HL-60 (cell line): ENCODE measurements around the gene ABHD16B.
A peak's percentile ranks its signal among the peaks of the same experiment; 100 is the strongest.

Experiments used
- DNase-seq, 2 experiments: peaks; one replicate each; pipeline ENCODE4 v3.0.0-alpha.2; 2010 to 2020; ENCODE audit warnings: low read depth in 1 of 2, low spot score in 1 of 2
- H3K27ac ChIP-seq: fragments of 250-450 bp; sonication (Bioruptor Pico); replicated peaks from 2 replicates; pipeline ENCODE4 v1.5.1; 2020; ENCODE audit warnings: mild to moderate bottlenecking, moderate library complexity
- H3K27me3 ChIP-seq: fragments of 250-450 bp; sonication (Bioruptor Pico); 2 replicates; pipeline ENCODE4 v1.5.1; 2021; ENCODE audit warnings: mild to moderate bottlenecking, moderate library complexity; ENCODE audit not compliant: insufficient read depth, poor library complexity, severe bottlenecking
- H3K4me3 ChIP-seq: replicated peaks from 2 replicates; pipeline ENCODE4 v1.5.1; 2011; ENCODE audit warnings: mild to moderate bottlenecking, control low read depth, low read length; ENCODE audit not compliant: insufficient read depth
- GABPA ChIP-seq: IDR thresholded peaks from 2 replicates; pipeline ENCODE4 v1.6.1; 2012; ENCODE audit warnings: low read depth
- POLR2AphosphoS5 ChIP-seq: IDR thresholded peaks from 2 replicates; pipeline ENCODE4 v1.6.1; 2012; ENCODE audit warnings: low read depth
- SPI1 ChIP-seq: IDR thresholded peaks from 2 replicates; pipeline ENCODE4 v1.6.1; 2012; ENCODE audit warnings: low read depth, mild to moderate bottlenecking, borderline replicate concordance
- TF ChIP-seq, protein P1 (sequence below): IDR thresholded peaks from one replicate; pipeline ENCODE4 v1.5.1; 2011; ENCODE audit warnings: low read length, control low read depth, inconsistent platforms; ENCODE audit not compliant: insufficient read depth
- TF ChIP-seq, protein P2 (sequence below): IDR thresholded peaks from 2 replicates; pipeline ENCODE4 v1.6.1; 2012; ENCODE audit warnings: low read depth; ENCODE audit not compliant: insufficient replicate concordance

Gene ABHD16B

DNA sequence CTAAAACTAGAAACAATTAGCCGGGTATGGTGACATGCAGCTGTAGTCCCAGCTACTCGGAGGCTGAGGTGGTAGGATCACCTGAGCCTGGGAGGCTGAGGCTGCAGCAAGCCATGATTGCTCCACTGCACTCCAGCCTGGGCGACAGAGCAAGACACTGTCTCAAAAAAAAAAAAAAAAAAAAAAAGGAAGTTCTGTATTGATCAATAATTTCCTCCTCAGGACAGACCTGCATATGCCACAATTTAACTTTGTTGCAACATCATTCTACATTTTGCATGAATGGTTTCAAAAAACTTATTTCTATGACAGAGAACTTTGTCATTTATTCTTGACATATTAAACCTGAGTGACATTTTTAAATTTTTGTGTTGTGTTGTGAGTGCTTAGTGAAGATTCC is 39.1 kb downstream of the ABHD16B start:
- peak; percentile 84 to 89 for DNase-seq
- no peak overlapping the region; the same call in 1 of the 2 replicates for H3K4me3 ChIP-seq
- H3K27ac ChIP-seq: peak overlapping the region; percentile 88
- TF ChIP-seq SPI1 (peak; percentile 36; the same call in 1 of the 2 replicates), POLR2AphosphoS5 (no peak; the same call in 1 of the 2 replicates)
- H3K27me3 ChIP-seq: no peaks in the 10 kb centered on the region

DNA sequence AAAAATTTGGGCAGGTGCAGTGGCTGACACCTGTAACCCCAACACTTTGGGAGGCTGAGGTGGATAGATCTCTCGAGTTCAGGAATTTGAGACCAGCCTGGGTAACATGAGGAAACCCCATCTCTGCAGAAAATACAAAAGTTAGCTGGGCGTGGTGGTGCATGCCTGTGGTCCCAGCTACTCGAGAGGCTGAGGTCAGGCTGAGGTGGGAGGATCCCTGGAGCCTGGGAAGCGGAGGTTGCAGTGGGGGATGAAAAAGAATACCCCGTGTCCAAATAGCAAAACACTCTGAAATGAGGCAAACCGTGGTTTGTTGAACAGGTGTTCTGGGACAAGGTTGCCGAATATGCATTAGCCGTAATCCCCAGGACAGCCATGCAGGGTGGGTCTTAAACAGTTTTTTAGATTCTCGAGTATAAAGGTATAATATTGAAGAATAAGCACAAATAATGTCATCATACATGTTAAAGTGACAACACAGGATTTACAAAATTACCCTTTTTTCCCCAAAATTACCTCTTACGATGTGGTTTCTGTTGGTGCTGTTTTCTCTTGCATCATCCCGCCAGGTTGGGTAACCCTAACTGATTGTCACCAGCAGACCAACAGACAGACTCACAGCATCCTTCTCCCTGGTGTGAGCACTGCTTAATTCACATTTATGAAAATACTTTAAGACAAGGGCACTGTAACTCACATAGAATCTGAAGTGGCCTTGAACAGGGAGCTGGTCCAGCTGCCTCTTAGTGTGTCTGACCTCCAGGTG is 42.7 kb downstream of the ABHD16B start:
- TF ChIP-seq GABPA (no peak), POLR2AphosphoS5 (peak; percentile 69; the same call in 1 of the 2 replicates), SPI1 (no peak)
- TF ChIP-seq, protein P1, sequence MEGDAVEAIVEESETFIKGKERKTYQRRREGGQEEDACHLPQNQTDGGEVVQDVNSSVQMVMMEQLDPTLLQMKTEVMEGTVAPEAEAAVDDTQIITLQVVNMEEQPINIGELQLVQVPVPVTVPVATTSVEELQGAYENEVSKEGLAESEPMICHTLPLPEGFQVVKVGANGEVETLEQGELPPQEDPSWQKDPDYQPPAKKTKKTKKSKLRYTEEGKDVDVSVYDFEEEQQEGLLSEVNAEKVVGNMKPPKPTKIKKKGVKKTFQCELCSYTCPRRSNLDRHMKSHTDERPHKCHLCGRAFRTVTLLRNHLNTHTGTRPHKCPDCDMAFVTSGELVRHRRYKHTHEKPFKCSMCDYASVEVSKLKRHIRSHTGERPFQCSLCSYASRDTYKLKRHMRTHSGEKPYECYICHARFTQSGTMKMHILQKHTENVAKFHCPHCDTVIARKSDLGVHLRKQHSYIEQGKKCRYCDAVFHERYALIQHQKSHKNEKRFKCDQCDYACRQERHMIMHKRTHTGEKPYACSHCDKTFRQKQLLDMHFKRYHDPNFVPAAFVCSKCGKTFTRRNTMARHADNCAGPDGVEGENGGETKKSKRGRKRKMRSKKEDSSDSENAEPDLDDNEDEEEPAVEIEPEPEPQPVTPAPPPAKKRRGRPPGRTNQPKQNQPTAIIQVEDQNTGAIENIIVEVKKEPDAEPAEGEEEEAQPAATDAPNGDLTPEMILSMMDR: no peak
- TF ChIP-seq, protein P2, sequence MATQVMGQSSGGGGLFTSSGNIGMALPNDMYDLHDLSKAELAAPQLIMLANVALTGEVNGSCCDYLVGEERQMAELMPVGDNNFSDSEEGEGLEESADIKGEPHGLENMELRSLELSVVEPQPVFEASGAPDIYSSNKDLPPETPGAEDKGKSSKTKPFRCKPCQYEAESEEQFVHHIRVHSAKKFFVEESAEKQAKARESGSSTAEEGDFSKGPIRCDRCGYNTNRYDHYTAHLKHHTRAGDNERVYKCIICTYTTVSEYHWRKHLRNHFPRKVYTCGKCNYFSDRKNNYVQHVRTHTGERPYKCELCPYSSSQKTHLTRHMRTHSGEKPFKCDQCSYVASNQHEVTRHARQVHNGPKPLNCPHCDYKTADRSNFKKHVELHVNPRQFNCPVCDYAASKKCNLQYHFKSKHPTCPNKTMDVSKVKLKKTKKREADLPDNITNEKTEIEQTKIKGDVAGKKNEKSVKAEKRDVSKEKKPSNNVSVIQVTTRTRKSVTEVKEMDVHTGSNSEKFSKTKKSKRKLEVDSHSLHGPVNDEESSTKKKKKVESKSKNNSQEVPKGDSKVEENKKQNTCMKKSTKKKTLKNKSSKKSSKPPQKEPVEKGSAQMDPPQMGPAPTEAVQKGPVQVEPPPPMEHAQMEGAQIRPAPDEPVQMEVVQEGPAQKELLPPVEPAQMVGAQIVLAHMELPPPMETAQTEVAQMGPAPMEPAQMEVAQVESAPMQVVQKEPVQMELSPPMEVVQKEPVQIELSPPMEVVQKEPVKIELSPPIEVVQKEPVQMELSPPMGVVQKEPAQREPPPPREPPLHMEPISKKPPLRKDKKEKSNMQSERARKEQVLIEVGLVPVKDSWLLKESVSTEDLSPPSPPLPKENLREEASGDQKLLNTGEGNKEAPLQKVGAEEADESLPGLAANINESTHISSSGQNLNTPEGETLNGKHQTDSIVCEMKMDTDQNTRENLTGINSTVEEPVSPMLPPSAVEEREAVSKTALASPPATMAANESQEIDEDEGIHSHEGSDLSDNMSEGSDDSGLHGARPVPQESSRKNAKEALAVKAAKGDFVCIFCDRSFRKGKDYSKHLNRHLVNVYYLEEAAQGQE: no peak
- Histone ChIP-seq H3K4me3 (no peak overlapping the region), H3K27me3 (no peaks in the 10 kb centered on the region), H3K27ac (peak overlapping the region; percentile 88)
- peak; percentile 93 to 96 for DNase-seq

DNA sequence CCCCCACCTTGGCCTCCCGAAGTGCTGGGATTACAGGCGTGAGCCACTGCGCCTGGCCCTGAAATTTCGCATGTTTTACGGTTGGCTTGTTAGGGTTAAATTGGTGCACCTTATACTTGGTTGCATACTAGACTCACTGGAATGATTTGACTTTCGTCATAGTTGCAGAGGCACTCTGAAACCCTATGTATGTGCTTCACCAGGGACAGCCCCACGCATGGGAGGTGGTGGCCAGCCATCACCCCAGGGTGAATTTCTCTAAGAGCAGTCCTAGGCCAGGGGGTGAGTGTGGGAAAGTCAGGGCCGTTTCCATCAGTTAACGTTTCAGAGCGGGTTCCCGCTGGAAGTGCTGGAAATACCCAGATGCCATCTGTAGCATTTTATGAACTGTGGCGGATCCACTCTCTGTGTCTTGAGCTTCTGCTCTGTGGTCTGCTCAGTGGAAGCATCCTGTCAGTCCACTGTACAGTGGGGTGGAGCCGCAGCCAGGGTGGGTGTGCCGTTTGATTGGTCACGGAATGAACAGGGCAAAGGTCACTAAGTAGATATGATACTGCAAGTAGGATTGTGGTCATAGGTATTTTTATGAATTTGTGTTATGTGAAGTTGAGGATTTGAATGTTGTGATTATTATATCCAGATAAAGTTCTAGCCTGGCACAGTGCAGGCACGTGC is 46.8 kb downstream of the ABHD16B start:
- TF ChIP-seq, protein P1: no peak
- TF ChIP-seq, protein P2: no peak
- TF ChIP-seq SPI1 (no peak), POLR2AphosphoS5 (no peak; the same call in 1 of the 2 replicates), GABPA (no peak)
- no peak for DNase-seq
- Histone ChIP-seq H3K27me3 (no peaks in the 10 kb centered on the region), H3K4me3 (no peak overlapping the region), H3K27ac (peak overlapping the region; percentile 88)

DNA sequence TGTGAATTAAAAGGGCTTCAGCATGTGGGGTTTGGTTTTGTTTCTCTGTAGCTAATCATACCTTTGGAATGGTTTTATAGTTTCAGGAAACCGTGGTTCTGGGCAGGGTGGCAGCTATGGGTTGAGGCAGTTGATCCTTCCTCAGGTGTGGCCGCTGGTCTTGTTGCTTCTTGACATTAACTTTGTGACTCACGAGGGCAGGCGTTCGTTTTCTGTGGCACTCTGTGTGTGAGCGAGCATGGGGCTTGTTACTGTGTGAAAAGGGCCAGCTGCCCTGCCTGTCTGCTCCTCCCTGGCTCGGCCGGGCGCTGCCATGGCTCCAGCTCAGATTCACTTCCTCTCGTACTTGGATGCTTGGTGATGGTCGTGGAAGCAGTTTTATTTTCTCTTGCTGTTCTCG is 49.9 kb downstream of the ABHD16B start:
- peak overlapping the region; percentile 21 for H3K27ac ChIP-seq
- DNase-seq: no peak
- 0 out of 2 replicates have a peak, but pooled peaks have one; percentile 28 for TF ChIP-seq SPI1
- TF ChIP-seq GABPA: no peak
- TF ChIP-seq POLR2AphosphoS5: no peak
- TF ChIP-seq, protein P2: no peak
- TF ChIP-seq, protein P1: no peak

More for the DNA sequence above, 49.9 kb downstream of the ABHD16B start:
- H3K4me3 ChIP-seq: no peak overlapping the region
- H3K27me3 ChIP-seq: no peaks in the 10 kb centered on the region
